Omental fat pad (tissue), 4 donors: ENCODE results near the gene TLK1. TPM values are rescaled to one million over a fixed set of nuclear protein-coding genes. Genes with fewer than 3 reads are reported as not detected.

ENCODE experiments used
- ATAC-seq: fragments of 150-250 bp; one replicate; pipeline ENCODE4 v1.9.1; 2016; ENCODE audit warnings: mild to moderate bottlenecking, moderate library complexity; ENCODE audit not compliant: low FRiP score
- DNase-seq: peaks from one replicate; pipeline ENCODE4 v3.0.0-alpha.2; 2019; ENCODE audit warnings: low spot score
- CTCF ChIP-seq, 3 donors: fragments of 450-650 bp; IDR thresholded peaks; one replicate each; pipeline ENCODE4 v1.5.1; 2016 to 2017; ENCODE audit warnings: antibody characterized with exemption in 3 of 3, mild to moderate bottlenecking in 3 of 3, moderate library complexity in 2 of 3
- total RNA-seq, 4 donors: library from RNA; depleted of rRNA; stranded (reverse); fragments of >200 nt; gene quantifications; one replicate each; pipeline ENCODE4 v1.1.0, GENCODE V29; 2016

Gene TLK1
- total RNA-seq, 4 donors from 2014 or later = 18.1 to 34.1 (median 27.3) TPM

- DNase-seq (no peak), ATAC-seq (no peak)
- no peak for TF ChIP-seq CTCF (IDR thresholded peaks at IDR 0.05)
These were observed 191.7 kb downstream of the TLK1 start for GRCh38 chr2:170969030-170969429.

- no peak for TF ChIP-seq CTCF (IDR thresholded peaks at IDR 0.05)
These were observed 192.3 kb downstream of the TLK1 start for GRCh38 chr2:170968205-170969003.

GRCh38 chr2:170967553-170967952 is 193.1 kb downstream of the TLK1 start:
- no peak for DNase-seq
- no peak for ATAC-seq
- no peak for TF ChIP-seq CTCF (IDR thresholded peaks at IDR 0.05)

More at GRCh38 chr2:170968205-170969003, 192.3 kb downstream of the TLK1 start:
- no peak for DNase-seq
- no peak for ATAC-seq

GRCh38 chr2:170966648-170967396 is 193.9 kb downstream of the TLK1 start:
- no peak for TF ChIP-seq CTCF (IDR thresholded peaks at IDR 0.05)
- DNase-seq = no peak
- ATAC-seq = no peak

- DNase-seq (no peak), ATAC-seq (no peak)
- no peak for TF ChIP-seq CTCF (IDR thresholded peaks at IDR 0.05)
These were observed 195.1 kb downstream of the TLK1 start for GRCh38 chr2:170965446-170966225.

GRCh38 chr2:170963386-170963785 is 197.3 kb downstream of the TLK1 start:
- TF ChIP-seq CTCF (IDR thresholded peaks at IDR 0.05) = no peak
- no peak for ATAC-seq
- no peak for DNase-seq
